ENCODE results near the gene IL17RE.
A peak's percentile ranks its signal among the peaks of the same experiment; 100 is the strongest.
"Not testable (repeated sequence)": the region's sequence is repeated elsewhere in the genome, so short reads cannot be mapped to it uniquely, and the experiment has no call there.

The IL17RE gene

DNA sequence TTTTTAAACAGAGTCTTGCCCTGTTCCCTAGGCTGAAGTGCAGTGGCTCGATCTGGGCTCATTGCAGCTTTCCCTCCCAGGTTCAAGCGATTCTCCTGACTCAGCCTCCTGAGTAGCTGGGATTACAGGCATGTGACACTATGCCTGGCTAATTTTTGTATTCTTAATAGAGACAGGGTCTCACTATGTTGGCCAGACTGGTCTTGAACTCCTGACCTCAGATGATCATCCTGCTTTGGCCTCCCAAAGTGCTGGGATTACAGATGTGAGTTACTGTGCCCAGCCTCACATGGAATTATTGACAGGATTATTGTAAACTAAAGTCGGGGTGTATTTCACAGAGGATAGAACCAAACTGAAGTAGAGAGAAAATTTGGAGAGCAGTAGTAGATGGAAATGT is 6.9 kb upstream of the IL17RE start:
- not testable (repeated sequence) for H2AFZ ChIP-seq (ENCODE audit: low read length, unreplicated experiment); H3K4me3 ChIP-seq (ENCODE audit: low read depth, low read length); H3K27me3 ChIP-seq (ENCODE audit: insufficient read depth, low read length)
- peaks cover 25% of the 10 kb centered on the region for H3K36me3 ChIP-seq (ENCODE audit: insufficient read depth, low read length)
- peaks cover 26% of the 10 kb centered on the region for H3K79me2 ChIP-seq (ENCODE audit: control insufficient read depth, insufficient read depth, low read length, unreplicated experiment)
- peaks cover 57% of the 10 kb centered on the region for H3K4me1 ChIP-seq (ENCODE audit: control insufficient read depth, insufficient read depth, low read length, unreplicated experiment)
- H3K27ac ChIP-seq (ENCODE audit: low read depth, low read length) = peak overlapping the region; percentile 80; the same call in 1 of the 2 replicates

DNA sequence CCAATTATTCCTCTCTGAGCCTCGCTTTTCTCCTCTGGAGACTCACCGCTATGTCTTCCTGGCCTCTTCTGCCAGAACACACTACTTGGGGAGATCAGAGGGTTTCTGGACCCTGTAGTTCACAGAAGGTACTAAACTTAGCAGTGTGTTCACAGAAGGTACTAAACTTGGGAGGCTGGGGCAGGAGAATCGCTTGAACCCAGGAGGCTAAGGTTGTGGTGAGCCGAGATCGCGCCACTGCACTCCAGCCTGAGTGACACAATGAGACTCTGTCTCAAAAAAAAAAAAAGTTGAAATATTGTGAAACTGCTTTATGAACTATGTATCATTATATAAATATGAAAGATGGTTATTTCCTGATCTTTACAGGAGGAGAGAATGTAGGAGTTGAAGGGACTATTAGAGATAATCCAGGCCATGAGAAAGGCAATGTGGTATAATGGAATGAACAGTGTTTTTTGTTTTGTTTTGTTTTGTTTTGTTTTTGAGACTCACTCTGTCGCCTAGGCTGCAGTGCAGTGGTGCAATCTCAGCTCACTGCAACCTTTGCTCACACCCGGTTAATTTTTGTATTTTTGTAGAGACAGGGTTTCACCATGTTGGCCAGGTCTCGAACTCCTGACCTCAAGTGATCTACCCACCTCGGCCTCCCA is 5.8 kb upstream of the IL17RE start:
- Histone ChIP-seq H3K27ac (ENCODE audit: low read depth, low read length) (peak overlapping the region; percentile 80), H3K4me1 (ENCODE audit: control insufficient read depth, insufficient read depth, low read length, unreplicated experiment) (peaks cover 57% of the 10 kb centered on the region), H3K36me3 (ENCODE audit: insufficient read depth, low read length) (peaks cover 22% of the 10 kb centered on the region), H3K79me2 (ENCODE audit: control insufficient read depth, insufficient read depth, low read length, unreplicated experiment) (peaks cover 15% of the 10 kb centered on the region)
- H2AFZ ChIP-seq (ENCODE audit: low read length, unreplicated experiment); H3K4me3 ChIP-seq (ENCODE audit: low read depth, low read length); H3K27me3 ChIP-seq (ENCODE audit: insufficient read depth, low read length): not testable (repeated sequence)

DNA sequence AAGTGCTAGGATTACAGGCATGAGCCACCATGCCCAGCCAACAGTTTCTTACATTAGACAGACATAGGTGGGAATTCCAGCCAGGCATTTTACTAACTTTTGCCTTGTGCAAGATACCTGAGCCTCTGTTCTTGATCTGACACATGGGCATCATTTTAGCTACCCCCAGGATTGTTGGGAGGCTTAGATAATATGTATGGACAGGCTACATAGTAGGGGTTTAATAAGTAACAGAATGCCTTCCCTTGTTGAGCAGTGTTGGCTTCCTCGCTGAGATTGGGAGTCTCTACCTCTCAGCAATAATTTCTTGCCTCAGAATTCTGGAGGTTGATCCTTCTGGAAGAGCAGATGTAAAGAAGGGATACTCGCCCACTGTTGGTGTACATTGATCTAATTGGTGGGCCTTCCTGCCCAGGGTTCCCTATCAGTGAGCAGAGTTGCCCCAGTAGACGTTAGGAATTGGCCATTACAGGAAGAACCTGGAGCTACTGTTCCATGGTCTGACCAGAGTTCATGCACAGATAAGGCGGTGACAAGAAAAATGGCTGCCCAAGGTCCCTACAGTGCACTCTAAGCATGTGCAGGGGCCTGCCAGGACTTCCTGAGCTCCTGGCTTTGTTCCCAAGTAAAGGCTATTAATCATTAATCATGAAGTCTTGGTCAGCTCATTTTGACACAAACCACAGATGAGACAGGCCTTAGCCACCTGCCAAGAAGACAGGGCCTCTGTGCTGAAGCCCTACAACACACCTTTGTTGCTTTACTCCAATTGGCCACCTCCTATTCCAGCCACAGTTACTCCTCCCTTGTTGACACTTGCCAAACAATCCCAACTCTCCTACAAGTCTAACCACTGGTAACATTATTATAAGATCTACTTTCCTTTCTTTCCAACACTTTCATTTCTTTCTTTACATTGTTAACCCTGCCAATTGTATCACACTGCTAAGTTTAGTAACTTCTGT is 5.0 kb upstream of the IL17RE start:
- Histone ChIP-seq H3K4me3 (ENCODE audit: low read depth, low read length) (no peak overlapping the region), H3K79me2 (ENCODE audit: control insufficient read depth, insufficient read depth, low read length, unreplicated experiment) (peaks cover 10% of the 10 kb centered on the region), H3K27me3 (ENCODE audit: insufficient read depth, low read length) (no peaks in the 10 kb centered on the region), H3K4me1 (ENCODE audit: control insufficient read depth, insufficient read depth, low read length, unreplicated experiment) (peaks cover 60% of the 10 kb centered on the region), H3K27ac (ENCODE audit: low read depth, low read length) (peak overlapping the region; percentile 80), H2AFZ (ENCODE audit: low read length, unreplicated experiment) (no peak overlapping the region), H3K36me3 (ENCODE audit: insufficient read depth, low read length) (peaks cover 18% of the 10 kb centered on the region)

DNA sequence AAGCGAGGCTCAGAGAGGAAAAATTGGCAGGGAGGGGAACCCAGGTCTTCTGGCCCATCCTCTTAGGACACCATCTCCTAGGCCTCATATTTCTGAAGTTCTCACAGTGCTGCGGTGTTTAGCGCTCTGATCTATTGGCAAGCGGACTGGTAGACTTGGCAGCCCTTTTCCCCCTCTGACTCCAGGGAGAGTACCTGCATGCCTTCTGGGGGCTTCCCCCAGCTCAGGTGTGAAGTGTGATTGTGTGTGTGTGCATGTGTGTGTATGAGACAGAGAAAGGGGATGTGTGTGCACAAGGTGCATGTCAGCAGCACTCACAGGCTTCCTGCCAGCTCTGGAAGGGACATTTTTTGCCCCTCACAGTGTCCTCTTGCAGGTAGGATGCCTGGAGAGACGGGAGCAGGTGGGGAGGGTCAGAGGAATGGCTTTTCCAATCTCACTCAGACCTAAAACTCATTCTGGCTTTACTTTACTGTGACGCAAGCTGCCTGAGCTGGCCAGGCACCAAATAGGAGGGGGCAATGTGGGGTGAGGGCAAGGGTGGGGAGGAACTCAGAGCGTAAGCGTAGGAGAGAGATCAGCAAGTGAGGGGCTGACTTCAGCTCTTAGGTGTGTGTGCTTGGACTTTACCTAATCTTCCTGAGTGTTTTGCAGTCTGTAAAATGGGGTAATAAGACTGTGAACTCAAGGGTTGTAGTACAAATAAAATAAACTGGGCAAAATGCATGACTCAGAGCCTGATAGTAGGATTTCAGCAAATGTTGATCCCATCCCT is 4.0 kb upstream of the IL17RE start:
- no peaks in the 10 kb centered on the region for H3K27me3 ChIP-seq (ENCODE audit: insufficient read depth, low read length)
- H3K4me3 ChIP-seq (ENCODE audit: low read depth, low read length) = no peak overlapping the region
- H3K36me3 ChIP-seq (ENCODE audit: insufficient read depth, low read length) = peaks cover 8% of the 10 kb centered on the region
- peak overlapping the region; percentile 80; the same call in 1 of the 2 replicates for H3K27ac ChIP-seq (ENCODE audit: low read depth, low read length)
- peaks cover 3% of the 10 kb centered on the region for H3K79me2 ChIP-seq (ENCODE audit: control insufficient read depth, insufficient read depth, low read length, unreplicated experiment)
- peaks cover 60% of the 10 kb centered on the region for H3K4me1 ChIP-seq (ENCODE audit: control insufficient read depth, insufficient read depth, low read length, unreplicated experiment)
- H2AFZ ChIP-seq (ENCODE audit: low read length, unreplicated experiment) = no peak overlapping the region

DNA sequence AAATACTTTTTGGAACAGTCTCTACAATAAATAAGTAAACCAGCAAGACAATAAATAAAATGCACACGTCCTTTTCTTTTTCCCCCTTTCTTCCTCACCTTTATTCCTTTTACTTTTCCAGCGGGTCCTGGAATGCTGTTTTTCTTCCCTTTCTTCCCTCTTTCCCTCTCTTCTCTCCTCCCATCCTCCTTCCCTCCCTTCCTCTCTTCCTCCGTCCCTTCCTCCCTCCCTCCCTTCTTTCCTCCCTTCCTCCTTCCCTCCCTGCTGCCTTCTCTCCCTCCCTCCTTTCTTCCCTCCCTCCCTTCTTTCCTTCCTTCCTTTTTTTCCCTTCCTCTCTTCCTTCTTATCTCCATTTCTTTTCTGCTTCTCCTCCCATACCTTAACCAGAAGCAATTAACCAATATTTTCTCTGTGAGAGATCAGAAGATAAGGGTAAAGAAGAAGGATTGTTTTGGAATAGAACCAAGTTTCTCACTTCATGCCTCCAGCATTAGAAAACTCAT is 3.3 kb upstream of the IL17RE start:
- Histone ChIP-seq H3K4me3 (ENCODE audit: low read depth, low read length) (no peak overlapping the region), H2AFZ (ENCODE audit: low read length, unreplicated experiment) (no peak overlapping the region), H3K27me3 (ENCODE audit: insufficient read depth, low read length) (no peaks in the 10 kb centered on the region), H3K79me2 (ENCODE audit: control insufficient read depth, insufficient read depth, low read length, unreplicated experiment) (peaks cover 3% of the 10 kb centered on the region), H3K4me1 (ENCODE audit: control insufficient read depth, insufficient read depth, low read length, unreplicated experiment) (peaks cover 57% of the 10 kb centered on the region), H3K27ac (ENCODE audit: low read depth, low read length) (no peak overlapping the region), H3K36me3 (ENCODE audit: insufficient read depth, low read length) (peaks cover 5% of the 10 kb centered on the region)

DNA sequence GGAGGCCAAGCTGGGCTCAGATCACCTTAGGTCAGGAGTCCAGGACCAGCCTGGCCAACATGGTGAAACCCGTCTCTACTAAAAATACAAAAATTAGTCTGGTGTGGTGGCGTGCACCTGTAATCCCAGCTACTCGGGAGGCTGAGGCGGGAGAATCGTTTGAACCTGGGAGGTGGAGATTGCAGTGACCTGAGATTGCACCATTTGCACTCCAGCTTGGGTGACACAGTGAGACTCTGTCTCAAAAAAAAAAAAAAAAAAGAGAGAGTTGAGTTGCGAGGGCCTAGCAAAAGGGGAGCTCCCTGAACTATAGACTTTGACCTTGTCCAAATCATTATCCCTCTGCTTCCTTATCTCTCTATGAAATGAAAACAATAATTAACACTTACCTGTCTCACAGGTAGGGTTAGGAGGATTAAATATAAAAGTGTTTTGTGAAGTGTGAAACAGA is 1.7 kb upstream of the IL17RE start:
- H3K36me3 ChIP-seq (ENCODE audit: insufficient read depth, low read length); H3K27me3 ChIP-seq (ENCODE audit: insufficient read depth, low read length); H3K27ac ChIP-seq (ENCODE audit: low read depth, low read length); H2AFZ ChIP-seq (ENCODE audit: low read length, unreplicated experiment); H3K79me2 ChIP-seq (ENCODE audit: control insufficient read depth, insufficient read depth, low read length, unreplicated experiment); H3K4me3 ChIP-seq (ENCODE audit: low read depth, low read length): not testable (repeated sequence)
- peaks cover 55% of the 10 kb centered on the region for H3K4me1 ChIP-seq (ENCODE audit: control insufficient read depth, insufficient read depth, low read length, unreplicated experiment)

DNA sequence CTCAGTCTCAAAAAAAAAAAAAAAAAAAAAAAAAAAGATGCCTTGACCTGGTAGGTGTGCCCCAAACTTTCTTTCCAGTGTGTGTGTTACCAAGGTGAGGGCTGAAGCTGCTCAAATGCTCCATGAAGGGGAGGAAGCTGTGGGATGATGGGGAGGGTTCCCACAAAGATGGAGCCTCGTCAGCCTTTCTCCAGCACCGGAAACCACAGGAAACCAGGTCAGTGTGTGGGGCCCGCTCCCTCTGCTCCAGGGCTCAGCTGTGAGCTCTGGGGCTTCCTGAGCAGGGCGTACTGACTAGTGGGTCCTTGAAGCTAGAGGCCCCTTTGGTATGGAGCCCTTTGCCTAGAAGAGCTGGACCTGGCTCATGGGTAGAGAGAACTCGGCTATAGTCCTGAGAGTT is 681 bp upstream of the IL17RE start:
- Histone ChIP-seq H3K27me3 (ENCODE audit: insufficient read depth, low read length) (no peaks in the 10 kb centered on the region), H3K4me1 (ENCODE audit: control insufficient read depth, insufficient read depth, low read length, unreplicated experiment) (peaks cover 45% of the 10 kb centered on the region), H3K27ac (ENCODE audit: low read depth, low read length) (no peak overlapping the region), H3K79me2 (ENCODE audit: control insufficient read depth, insufficient read depth, low read length, unreplicated experiment) (no peaks in the 10 kb centered on the region), H2AFZ (ENCODE audit: low read length, unreplicated experiment) (no peak overlapping the region), H3K36me3 (ENCODE audit: insufficient read depth, low read length) (no peaks in the 10 kb centered on the region), H3K4me3 (ENCODE audit: low read depth, low read length) (no peak overlapping the region)

DNA sequence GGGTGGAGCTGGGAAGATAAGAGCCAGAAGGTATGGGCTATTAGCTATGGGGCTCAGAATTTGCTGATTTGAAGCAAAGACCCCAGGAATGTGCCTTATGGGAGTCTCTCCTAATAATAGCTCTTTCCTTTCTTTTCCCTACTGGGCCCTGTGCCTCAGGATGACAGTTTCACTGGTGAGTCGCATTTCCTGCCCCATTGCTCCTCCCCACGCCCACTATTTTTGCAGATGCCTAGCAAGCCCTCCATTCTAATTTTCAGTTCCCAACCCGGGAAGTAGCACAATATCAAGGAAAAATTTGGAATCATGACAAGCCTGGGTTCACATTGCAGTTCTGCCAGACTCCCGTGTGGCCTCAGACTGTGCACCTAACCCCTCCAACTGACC is 583 bp downstream of the IL17RE start:
- peaks cover 32% of the 10 kb centered on the region for H3K4me1 ChIP-seq (ENCODE audit: control insufficient read depth, insufficient read depth, low read length, unreplicated experiment)
- peak overlapping the region; percentile 96 for H2AFZ ChIP-seq (ENCODE audit: low read length, unreplicated experiment)
- H3K27ac ChIP-seq (ENCODE audit: low read depth, low read length) = peak overlapping the region; percentile 51
- H3K36me3 ChIP-seq (ENCODE audit: insufficient read depth, low read length) = no peaks in the 10 kb centered on the region
- no peaks in the 10 kb centered on the region for H3K79me2 ChIP-seq (ENCODE audit: control insufficient read depth, insufficient read depth, low read length, unreplicated experiment)
- H3K4me3 ChIP-seq (ENCODE audit: low read depth, low read length) = peak overlapping the region; percentile 50
- H3K27me3 ChIP-seq (ENCODE audit: insufficient read depth, low read length) = no peaks in the 10 kb centered on the region

DNA sequence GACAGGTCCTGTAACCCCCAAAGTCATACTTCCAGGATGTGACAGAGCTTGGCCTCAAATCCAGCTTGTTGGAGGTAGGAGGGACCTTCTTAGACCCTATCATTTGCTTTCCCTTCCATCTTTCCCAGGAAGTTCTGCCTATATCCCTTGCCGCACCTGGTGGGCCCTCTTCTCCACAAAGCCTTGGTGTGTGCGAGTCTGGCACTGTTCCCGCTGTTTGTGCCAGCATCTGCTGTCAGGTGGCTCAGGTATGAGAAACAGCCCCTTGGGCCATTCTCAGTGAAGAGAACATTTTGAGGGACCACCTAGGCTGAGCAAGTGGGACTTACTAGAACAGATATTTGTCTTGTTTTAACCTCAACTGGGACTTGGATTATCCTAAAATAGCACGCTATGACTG is 1.3 kb downstream of the IL17RE start:
- Histone ChIP-seq H3K4me1 (ENCODE audit: control insufficient read depth, insufficient read depth, low read length, unreplicated experiment) (peaks cover 27% of the 10 kb centered on the region), H2AFZ (ENCODE audit: low read length, unreplicated experiment) (peak overlapping the region; percentile 96), H3K27ac (ENCODE audit: low read depth, low read length) (peak overlapping the region; percentile 51), H3K79me2 (ENCODE audit: control insufficient read depth, insufficient read depth, low read length, unreplicated experiment) (no peaks in the 10 kb centered on the region), H3K27me3 (ENCODE audit: insufficient read depth, low read length) (no peaks in the 10 kb centered on the region), H3K36me3 (ENCODE audit: insufficient read depth, low read length) (no peaks in the 10 kb centered on the region), H3K4me3 (ENCODE audit: low read depth, low read length) (peak overlapping the region; percentile 50; the same call in 1 of the 2 replicates)

DNA sequence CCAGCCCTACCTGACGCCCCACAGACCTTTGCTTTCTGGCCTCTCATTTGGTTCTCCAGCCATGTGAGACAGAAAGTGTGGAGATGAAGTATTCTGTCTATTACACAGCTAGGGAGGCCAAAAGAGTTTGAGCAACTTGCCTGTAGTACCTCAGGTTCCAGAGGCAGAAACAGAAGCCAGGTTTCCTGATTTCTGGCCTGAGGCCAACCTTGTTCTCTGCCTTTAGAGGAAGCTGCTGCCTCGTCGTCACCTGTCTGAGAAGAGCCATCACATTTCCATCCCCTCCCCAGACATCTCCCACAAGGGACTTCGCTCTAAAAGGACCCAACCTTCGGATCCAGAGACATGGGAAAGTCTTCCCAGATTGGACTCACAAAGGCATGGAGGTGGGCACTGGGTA is 3.8 kb downstream of the IL17RE start:
- Histone ChIP-seq H3K27me3 (ENCODE audit: insufficient read depth, low read length) (no peaks in the 10 kb centered on the region), H2AFZ (ENCODE audit: low read length, unreplicated experiment) (no peak overlapping the region)

More for the DNA sequence above, 3.8 kb downstream of the IL17RE start:
- Histone ChIP-seq H3K79me2 (ENCODE audit: control insufficient read depth, insufficient read depth, low read length, unreplicated experiment) (no peaks in the 10 kb centered on the region), H3K36me3 (ENCODE audit: insufficient read depth, low read length) (no peaks in the 10 kb centered on the region), H3K27ac (ENCODE audit: low read depth, low read length) (no peak overlapping the region), H3K4me3 (ENCODE audit: low read depth, low read length) (no peak overlapping the region), H3K4me1 (ENCODE audit: control insufficient read depth, insufficient read depth, low read length, unreplicated experiment) (peaks cover 20% of the 10 kb centered on the region)

Data from ACC112 (cell line).